PC-9 (cell line): ENCODE results near the gene TMEM14C. TPM values are rescaled to one million over a fixed set of nuclear protein-coding genes. Genes with fewer than 3 reads are reported as not detected.

Source experiments
- BruUV-seq: library from RNA; stranded (reverse); fragments of 400-500 nt; replicated peaks from 2 replicates; lab custom pipeline; 2021; lab: Mats Ljungman, UMichigan
- CTCF ChIA-PET: fragments of 300-600 bp; sonication (Branson Sonifier 250); formaldehyde crosslinking; loops from one replicate; lab custom pipeline; 2022; ENCODE audit warnings: antibody characterized with exemption; lab: Charles Lee
- POLR2A ChIA-PET: fragments of 300-600 bp; sonication (Branson Sonifier 250); formaldehyde crosslinking; loops from one replicate; lab custom pipeline; 2022; ENCODE audit warnings: antibody characterized with exemption; ENCODE audit not compliant: unreplicated experiment; lab: Charles Lee
- DNase-seq, 2 experiments: peaks; one replicate each; pipeline versions ENCODE4 v3.0.0 to v3.0.0-alpha.2; 2015 to 2022; ENCODE audit warnings: mixed read lengths in 1 of 2
- H2AFZ ChIP-seq: fragments of 200-600 bp; sonication (generic); 2 replicates; pipeline ENCODE4 v1.8.1; 2017; ENCODE audit warnings: antibody characterized with exemption
- H3F3A ChIP-seq: fragments of 200-600 bp; sonication (generic); 2 replicates; pipeline ENCODE4 v1.8.1; 2017; ENCODE audit warnings: antibody characterized with exemption, mild to moderate bottlenecking, low read depth; ENCODE audit not compliant: insufficient read depth
- H3K27ac ChIP-seq: fragments of 200-600 bp; sonication (generic); 2 replicates; pipeline ENCODE4 v1.6.1; 2016; ENCODE audit warnings: mixed run types
- H3K27me3 ChIP-seq: fragments of 200-600 bp; sonication (generic); 2 replicates; pipeline ENCODE4 v1.6.1; 2016; ENCODE audit warnings: low read depth, mixed run types; ENCODE audit not compliant: insufficient read depth
- H3K36me3 ChIP-seq: fragments of 200-600 bp; sonication (generic); 2 replicates; pipeline ENCODE4 v1.6.1; 2016; ENCODE audit warnings: low read depth, mixed run types
- H3K4me1 ChIP-seq: fragments of 200-600 bp; sonication (generic); replicated peaks from 2 replicates; pipeline ENCODE4 v1.6.1; 2016; ENCODE audit warnings: mixed run types; ENCODE audit not compliant: insufficient read depth
- H3K4me2 ChIP-seq: fragments of 200-600 bp; sonication (generic); 2 replicates; pipeline ENCODE4 v1.6.1; 2017; ENCODE audit warnings: mixed run types
- H3K4me3 ChIP-seq: fragments of 200-600 bp; sonication (generic); 2 replicates; pipeline ENCODE4 v1.6.1; 2016; ENCODE audit warnings: mixed run types
- H3K79me2 ChIP-seq: fragments of 200-600 bp; sonication (generic); 2 replicates; pipeline ENCODE4 v1.6.1; 2017; ENCODE audit warnings: low read depth, mixed run types
- H3K9me2 ChIP-seq: fragments of 200-600 bp; sonication (generic); 2 replicates; pipeline ENCODE4 v1.8.1; 2017; ENCODE audit warnings: mild to moderate bottlenecking; ENCODE audit not compliant: insufficient read depth
- H3K9me3 ChIP-seq: fragments of 200-600 bp; sonication (generic); 2 replicates; pipeline ENCODE4 v1.8.1; 2016; ENCODE audit warnings: low read depth; ENCODE audit not compliant: insufficient read depth
- H4K20me1 ChIP-seq: fragments of 200-600 bp; sonication (generic); 2 replicates; pipeline ENCODE4 v1.8.1; 2017; ENCODE audit not compliant: insufficient read depth
- CTCF ChIP-seq: fragments of 200-600 bp; sonication (generic); conservative IDR thresholded peaks from 2 replicates; pipeline ENCODE4 v1.6.1; 2017; ENCODE audit warnings: mixed run types, antibody characterized with exemption, mild to moderate bottlenecking, moderate library complexity
- EZH2 ChIP-seq: fragments of 200-600 bp; sonication (generic); IDR thresholded peaks from 2 replicates; pipeline ENCODE4 v1.8.0; 2017; ENCODE audit warnings: antibody characterized with exemption, low read depth
- intact Hi-C: fragments of 100-400 bp; cut with micrococcal nuclease; formaldehyde crosslinking; loops from one replicate; pipeline ENCODE4 v1.10.0; 2022; ENCODE audit not compliant: unreplicated experiment
- total RNA-seq: library from RNA; stranded (reverse); gene quantifications from 2 replicates; pipeline ENCODE4 v1.2.3, GENCODE V29; 2021

The TMEM14C gene
- total RNA-seq, 1 experiment from 2014 or later: 166 TPM

GRCh38 chr6:10745116-10745515 lies 22.2 kb downstream of the TMEM14C start:
- no peaks in the 10 kb centered on the region for H3F3A ChIP-seq
- BruUV-seq: no TSS peak

GRCh38 chr6:10746915-10747250 lies 24.0 kb downstream of the TMEM14C start:
- H3K4me3 ChIP-seq: peak overlapping the region; percentile 96
- H2AFZ ChIP-seq: peak overlapping the region; percentile 78; the same call in 1 of the 2 replicates
- no peaks in the 10 kb centered on the region for H3F3A ChIP-seq
- H4K20me1 ChIP-seq: no peaks in the 10 kb centered on the region
- TF ChIP-seq EZH2: no peak
- TF ChIP-seq CTCF: no peak
- peaks cover 35% of the 10 kb centered on the region for H3K79me2 ChIP-seq
- TSS peak; percentile 78 for BruUV-seq
- POLR2A ChIA-PET: interaction anchor here (0.5 to 1.2 kb wide), 7 partner anchors 11 to 1210 kb away, joined by 3 to 11 read pairs (median 5); partner anchors contain the start of genes PAK1IP1 and TMEM14C
- no peaks in the 10 kb centered on the region for H3K36me3 ChIP-seq
- intact Hi-C loops: loop anchor here (1.0 to 2.0 kb wide), 2 partner anchors 25 to 52 kb away; partner anchors contain the start of genes C6orf52 and PAK1IP1
- no peak overlapping the region for H3K27ac ChIP-seq
- no peak for DNase-seq
- no peaks in the 10 kb centered on the region for H3K9me3 ChIP-seq
- no peaks in the 10 kb centered on the region for H3K9me2 ChIP-seq
- no peaks in the 10 kb centered on the region for H3K27me3 ChIP-seq
- peaks cover 13% of the 10 kb centered on the region; the same call in 1 of the 2 replicates for H3K4me1 ChIP-seq
- H3K4me2 ChIP-seq: peak overlapping the region; percentile 84
- CTCF ChIA-PET: interaction anchor here (0.8 kb wide), 1 partner anchor 269 kb away, joined by 3 read pairs; no protein-coding TSS in a partner anchor

More at GRCh38 chr6:10745116-10745515, 22.2 kb downstream of the TMEM14C start:
- ChIA-PET POLR2A (no interaction called here), CTCF (no interaction called here)
- no peaks in the 10 kb centered on the region for H3K27me3 ChIP-seq
- no peaks in the 10 kb centered on the region for H3K9me2 ChIP-seq
- TF ChIP-seq EZH2 (no peak), CTCF (no peak)
- no peak overlapping the region for H3K4me2 ChIP-seq
- H3K79me2 ChIP-seq: peaks cover 25% of the 10 kb centered on the region
- peaks cover 13% of the 10 kb centered on the region; the same call in 1 of the 2 replicates for H3K4me1 ChIP-seq
- no peak overlapping the region for H3K27ac ChIP-seq
- no peaks in the 10 kb centered on the region for H3K9me3 ChIP-seq
- H3K36me3 ChIP-seq: no peaks in the 10 kb centered on the region
- intact Hi-C loops: no loop called here
- no peak for DNase-seq
- H2AFZ ChIP-seq: no peak overlapping the region
- H4K20me1 ChIP-seq: no peaks in the 10 kb centered on the region
- H3K4me3 ChIP-seq: no peak overlapping the region

- TF ChIP-seq CTCF (no peak), EZH2 (no peak)
- peak within 1 kb of the TSS; percentile 53 for H3K27ac ChIP-seq
- POLR2A ChIA-PET: interaction anchor here (0.5 to 1.2 kb wide), 9 partner anchors 10 to 1210 kb away, joined by 3 to 11 read pairs (median 5); partner anchors contain the start of genes PAK1IP1 and TMEM14C
- H3K79me2 ChIP-seq: peaks cover 35% of the 10 kb centered on the region
- H4K20me1 ChIP-seq: no peaks in the 10 kb centered on the region
- CTCF ChIA-PET: interaction anchor here (0.8 to 1.4 kb wide), 2 partner anchors 25 to 269 kb away, joined by 3 to 7 read pairs; partner anchors contain the start of gene TMEM14C
- no TSS peak for BruUV-seq
- H2AFZ ChIP-seq: peak within 1 kb of the TSS; percentile 89
- peak; percentile 78 to 100 for DNase-seq
- peak within 1 kb of the TSS; percentile 84 for H3K4me2 ChIP-seq
- H3K4me3 ChIP-seq: peak within 1 kb of the TSS; percentile 96
- no peaks in the 10 kb centered on the region for H3K36me3 ChIP-seq
- no peaks in the 10 kb centered on the region for H3K9me2 ChIP-seq
- intact Hi-C loops: loop anchor here (1.0 to 2.0 kb wide), 2 partner anchors 25 to 53 kb away; partner anchors contain the start of genes C6orf52 and PAK1IP1
- H3K4me1 ChIP-seq: peaks cover 13% of the 10 kb centered on the region; the same call in 1 of the 2 replicates
- no peaks in the 10 kb centered on the region for H3F3A ChIP-seq
- no peaks in the 10 kb centered on the region for H3K9me3 ChIP-seq
- no peaks in the 10 kb centered on the region for H3K27me3 ChIP-seq
Measured at GRCh38 chr6:10747251-10747972, 24.5 kb downstream of the TMEM14C start, which contains the start of gene TMEM14B. Gene TMEM14B, plus strand, starts transcription at chr6:10747805. Its CDS starts 1,441 bp downstream, at chr6:10749246.
